ENCODE data around the gene TPBGL.

The TPBGL gene

DNA sequence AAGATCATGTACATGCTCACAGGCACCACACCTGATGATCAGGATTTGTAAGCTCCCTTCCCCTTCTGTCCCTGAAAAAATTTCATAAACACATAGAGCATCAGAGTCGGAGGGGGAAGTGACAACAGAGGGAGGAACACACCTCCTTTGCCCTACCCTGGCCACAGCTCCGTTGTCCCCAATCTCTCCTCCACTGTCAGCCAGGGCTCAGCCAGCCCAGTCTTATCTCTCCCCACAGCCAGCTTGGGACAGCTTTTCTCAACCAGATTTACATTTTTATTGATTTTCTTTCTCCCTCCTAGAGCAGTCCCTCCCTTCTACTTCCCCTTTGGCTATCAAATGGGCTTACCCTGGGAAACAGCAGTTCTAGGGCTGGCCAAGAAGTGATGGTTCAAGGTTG lies 32.1 kb upstream of the TPBGL start:
- DNase-seq (ENCODE audit: low read depth, low spot score): no peak

DNA sequence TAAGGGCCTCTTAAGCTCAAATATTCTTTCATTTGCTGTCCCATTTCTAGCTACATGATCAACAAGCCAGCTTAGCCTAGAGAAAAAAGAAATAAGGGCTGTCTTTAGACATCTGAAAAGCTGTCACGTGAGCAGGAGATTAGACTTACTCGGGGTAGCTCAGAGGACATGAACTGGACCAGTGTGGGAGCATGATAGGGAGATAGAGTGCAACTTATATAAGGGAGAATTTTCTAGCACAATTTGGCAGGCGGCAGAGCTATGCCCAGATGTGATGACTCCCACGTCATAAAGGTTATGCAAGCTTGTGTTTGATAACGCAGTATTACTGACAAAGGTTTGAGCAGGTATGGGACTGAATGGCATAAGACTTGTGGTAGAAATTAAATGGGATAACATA lies 28.2 kb upstream of the TPBGL start:
- DNase-seq (ENCODE audit: low read depth, low spot score): no peak

DNA sequence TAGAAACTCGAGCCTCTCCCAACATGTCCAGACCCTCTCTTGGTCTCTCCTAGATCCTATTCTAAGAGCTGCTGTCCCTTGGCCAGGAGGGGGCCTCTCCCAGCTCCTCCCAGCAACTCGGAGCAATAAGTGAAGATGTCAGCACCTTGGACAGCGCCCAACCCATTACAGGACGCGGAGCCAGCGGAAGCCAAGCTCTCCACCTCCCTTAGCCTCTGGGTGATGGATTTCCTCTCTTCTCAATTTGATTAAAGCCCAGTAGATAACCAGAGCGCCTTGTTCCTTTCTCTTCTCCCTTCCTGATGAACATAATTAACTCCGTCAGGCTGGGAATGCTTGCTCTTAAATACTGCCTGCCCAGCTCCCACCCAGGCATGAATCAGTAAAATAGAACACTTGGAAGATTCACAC lies 26.2 kb upstream of the TPBGL start:
- peak; percentile 59 for DNase-seq (ENCODE audit: low read depth, low spot score)

DNA sequence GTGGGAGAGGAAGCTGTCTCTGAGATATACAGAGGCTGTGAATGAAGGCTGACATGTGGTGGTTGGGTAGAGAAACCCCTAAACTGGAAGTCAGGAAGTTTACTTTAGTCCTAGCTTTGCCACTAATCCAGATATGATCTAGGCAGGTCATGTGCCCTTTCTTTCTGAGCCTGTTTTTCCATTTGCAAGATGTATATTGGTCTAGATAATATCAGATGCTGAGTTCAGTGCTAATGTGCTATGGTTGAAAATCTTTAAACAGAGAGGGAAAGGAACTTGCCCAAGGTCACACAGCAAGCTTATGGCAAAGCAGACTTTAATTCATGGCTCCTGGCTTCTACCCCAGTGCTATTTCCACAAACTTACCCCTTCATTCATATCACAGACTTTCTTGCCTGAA lies 25.7 kb upstream of the TPBGL start:
- no peak for DNase-seq (ENCODE audit: low read depth, low spot score)

DNA sequence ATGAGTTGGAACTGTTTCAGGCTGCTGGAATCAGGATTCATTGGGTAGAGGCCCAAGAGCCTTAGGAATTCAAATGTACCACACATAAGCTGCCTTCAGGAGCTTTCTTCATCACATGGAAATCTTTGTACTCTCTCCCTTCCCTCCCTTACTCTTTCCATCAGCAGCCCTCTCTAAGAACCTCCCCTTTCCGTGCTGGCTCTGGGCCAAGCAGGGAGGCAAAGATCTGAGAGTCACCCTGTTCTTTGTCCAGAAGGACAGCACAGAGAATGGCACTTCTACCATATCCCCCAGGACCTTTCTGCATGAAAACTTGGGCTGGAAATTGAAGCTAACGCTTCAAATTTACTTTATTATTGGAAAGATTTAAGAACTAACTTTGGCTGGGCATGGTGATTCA lies 20.7 kb upstream of the TPBGL start:
- DNase-seq (ENCODE audit: low read depth, low spot score): no peak

DNA sequence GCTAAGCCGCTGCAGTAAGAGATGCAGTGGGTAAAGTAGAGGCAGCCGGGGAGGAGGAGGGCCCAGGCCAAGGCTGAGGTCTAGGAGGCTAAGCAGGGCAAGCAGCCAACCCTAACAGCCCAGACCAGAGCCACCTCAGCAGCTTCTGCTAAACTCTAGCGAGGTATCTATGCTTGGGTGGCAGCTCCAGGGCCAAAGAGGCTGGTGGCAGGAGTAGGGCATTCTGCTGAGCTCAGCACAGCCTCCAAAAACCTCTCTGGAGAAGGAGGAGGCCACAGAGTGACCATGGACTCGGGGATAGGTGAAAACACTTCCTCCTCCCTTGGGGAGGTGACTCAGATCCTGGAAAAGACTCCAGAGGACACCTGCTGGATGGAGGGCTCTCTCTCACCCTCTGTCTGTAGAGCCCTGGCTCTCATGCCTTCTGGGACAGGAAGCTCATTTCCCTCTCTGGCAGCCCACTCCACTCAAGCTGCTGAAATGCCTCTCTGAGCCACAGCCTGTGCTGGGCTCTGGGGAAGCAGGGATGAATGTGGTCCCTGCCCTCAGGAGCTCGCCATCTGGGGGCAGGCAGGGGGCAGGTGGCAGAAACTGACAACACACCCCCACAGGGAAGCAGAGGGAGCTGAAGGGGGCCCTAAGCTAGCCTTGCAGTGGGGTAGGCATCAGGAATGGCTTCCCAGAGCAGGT lies 16.5 kb upstream of the TPBGL start:
- no peak for DNase-seq (ENCODE audit: low read depth, low spot score)

DNA sequence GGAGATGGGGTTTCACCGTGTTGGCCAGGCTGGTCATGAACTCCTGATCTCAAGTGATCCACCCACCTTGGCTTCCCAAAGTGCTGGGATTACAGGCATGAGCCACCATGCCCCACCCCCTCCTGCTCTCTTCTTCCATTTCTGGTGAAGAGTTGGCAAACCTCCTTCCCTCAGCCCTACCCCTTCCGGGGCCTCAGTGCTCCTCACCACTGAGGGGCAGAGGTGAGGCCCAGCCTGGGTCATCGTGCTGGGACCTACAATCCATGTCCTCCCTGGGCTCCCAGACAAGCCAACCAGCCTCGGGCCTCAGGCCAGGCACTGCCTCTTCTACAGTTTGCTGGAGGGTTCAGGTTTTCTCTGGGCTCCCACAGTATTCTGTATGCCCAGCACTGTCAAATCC lies 14.8 kb upstream of the TPBGL start:
- no peak for DNase-seq (ENCODE audit: low read depth, low spot score)

DNA sequence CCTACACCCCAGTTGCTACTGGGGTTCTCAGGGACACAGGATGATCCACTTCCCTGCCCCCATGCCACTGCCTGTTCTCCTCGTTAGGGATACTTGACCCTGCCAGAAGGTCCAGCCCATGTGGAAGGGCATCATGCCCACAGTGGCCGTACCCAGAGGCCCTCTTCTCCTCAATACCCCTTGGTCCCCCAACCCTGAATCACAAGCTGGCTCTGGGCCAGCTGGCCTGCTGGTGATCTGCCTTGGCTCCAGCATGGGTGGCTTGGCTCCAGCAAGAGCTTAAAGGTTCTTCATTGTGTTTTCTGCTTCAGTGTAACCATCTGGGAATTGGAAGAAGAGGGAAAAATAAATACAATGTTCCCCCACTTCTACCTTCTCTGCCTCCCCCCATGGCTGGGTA lies 11.1 kb upstream of the TPBGL start:
- DNase-seq (ENCODE audit: low read depth, low spot score): no peak

DNA sequence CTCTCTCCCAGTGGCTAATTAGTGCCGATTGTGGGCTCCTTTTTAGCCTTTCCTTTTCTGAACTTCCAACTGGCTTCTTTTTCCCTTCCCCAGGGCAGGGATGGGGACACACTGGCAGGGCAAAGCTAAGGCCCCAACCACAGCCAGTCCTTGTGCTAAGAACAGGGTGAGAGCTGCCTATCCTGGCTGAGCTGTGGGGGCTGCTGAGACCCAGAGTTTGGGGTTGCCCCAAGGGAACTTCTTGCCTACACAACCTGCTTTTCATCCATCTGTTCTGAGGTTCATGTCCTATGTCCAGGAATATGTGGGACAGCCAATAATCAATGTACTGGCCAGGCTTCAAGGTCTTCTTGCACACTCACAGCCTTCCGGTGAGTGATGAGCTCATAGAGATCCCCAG lies 10.0 kb upstream of the TPBGL start:
- DNase-seq (ENCODE audit: low read depth, low spot score): no peak

DNA sequence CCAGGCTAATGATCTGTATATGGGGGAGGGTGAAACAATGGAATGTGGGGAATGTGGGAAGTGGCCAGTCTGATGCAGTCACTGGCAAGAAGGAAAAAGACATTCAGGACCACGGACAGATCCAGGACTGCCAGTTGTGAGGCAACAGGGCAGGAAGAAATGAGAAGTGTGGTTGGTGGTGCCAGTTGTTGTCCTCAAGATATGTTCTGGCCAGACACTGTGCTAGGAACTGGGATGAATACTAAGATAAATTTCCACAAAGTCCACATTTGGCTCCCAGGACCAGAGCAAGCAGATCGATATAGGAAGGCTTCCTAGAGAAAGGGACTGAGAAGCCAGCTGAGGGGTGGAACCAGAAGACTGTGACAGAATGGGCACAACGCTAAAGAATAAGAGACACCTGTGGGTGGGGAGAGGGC lies 6.8 kb upstream of the TPBGL start:
- DNase-seq (ENCODE audit: low read depth, low spot score): peak; percentile 26

DNA sequence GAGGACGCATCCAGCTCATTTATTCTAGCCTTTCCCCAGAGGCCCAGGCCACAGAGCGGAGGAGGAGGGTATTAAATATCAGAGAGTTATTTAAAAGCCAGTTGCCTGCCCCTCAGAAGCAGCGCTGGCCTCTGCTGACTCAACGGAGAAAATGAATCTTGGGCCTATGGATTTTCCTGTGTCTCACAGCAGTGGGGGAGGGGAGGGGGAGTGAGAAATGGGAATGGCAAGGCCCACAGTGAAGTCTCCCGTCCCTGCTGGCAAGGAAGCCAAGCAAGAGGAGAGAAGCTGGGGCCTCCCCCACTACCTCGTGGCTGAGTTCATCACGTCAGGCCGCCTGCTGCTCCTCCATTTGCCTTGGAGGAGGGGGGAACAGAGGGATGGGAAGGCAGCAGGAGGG lies 4.5 kb upstream of the TPBGL start:
- DNase-seq (ENCODE audit: low read depth, low spot score): no peak

DNA sequence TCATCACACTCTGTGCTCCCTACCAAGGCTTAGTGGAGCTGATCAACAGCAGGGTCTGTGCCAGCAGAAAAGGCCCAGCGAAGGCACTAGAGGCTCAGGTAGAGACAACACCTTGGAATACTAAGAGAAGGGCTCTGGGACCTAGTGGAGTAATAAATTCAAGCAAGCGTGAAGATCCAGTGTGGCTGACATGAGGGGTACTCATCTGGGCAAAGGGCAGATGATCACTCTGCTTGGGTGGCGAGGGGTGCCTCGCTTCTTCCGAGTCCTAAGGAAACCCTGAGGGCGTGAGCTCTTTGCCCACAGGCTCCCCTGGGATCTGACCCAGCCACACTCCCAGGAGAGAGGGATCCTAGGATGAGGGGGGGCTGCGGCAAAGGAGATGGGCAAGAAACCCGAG lies 3.5 kb upstream of the TPBGL start:
- no peak for DNase-seq (ENCODE audit: low read depth, low spot score)

DNA sequence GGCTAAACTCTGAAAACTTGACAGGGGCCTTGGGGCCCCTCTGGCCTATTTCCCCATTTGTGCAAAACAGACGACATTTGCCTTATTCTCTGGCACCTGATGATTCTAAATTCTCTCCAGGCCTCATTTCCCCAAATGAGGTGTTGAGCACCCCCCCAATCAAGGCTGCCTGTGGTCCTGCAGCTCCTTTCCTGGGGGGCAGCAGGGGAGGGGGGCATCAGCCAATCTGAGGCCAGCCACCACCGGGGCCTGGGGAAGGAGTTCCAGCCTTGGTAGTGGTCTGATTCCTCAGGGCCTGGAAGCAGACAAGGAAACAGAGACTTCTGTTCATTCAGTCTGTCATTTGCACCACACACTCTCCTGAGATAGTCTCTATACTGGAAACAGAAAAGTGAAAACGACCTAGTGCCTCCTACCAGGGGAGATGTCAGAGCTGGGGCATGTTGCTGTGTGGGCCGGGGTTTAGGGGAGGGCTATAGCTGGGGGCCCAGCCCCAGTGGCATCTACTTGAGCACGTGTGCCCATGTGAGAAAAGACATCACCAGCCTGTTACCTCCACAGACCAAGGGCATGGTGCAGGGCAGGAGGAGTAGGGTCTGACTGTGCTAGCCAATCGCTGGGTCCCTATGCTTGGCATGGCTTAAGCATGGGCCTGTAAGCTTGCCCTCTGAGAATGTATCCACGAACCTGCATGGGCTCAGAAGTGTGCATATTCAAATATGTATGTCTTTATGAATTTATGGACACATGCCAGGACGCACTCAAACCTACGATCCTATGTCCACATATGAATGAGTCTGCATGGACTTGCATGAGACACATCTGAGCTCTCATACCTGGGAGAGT lies 1.8 kb upstream of the TPBGL start:
- DNase-seq (ENCODE audit: low read depth, low spot score): no peak

DNA sequence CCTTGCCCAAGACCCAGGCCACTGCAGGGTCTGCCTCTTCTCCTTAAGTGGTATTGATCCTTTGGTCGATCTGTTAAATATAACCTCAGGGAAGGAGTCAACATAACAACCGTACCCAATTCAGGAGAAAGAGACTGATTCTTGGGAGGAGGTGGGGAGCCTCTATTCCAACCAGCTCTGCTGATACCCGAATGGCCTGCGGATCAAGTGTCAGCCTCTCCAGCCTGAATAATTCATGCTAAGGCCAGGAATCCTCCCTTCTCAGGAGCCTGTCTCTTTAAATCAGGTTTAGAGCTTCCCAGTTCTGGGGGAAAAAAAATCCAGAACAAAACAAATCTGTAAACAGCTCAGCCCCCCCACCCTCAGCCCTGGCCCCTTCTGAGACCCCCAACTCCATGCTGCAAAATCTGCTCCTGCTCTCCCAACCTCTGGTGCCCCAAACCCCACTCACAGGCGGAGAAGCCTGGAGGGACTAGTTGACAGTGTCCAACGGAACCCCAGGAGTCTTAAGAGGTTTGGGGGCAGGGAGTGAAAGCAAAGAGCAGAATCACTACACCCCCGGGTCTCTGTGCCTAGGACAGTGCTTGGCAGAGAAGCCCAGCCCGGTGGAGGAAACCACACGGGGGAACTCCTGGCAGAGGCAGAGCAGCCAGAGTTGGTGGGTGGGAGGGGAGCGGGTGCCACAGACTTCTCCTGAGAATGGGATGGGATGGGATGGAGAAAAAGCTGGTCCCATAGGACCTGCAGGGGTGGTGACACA lies 863 bp upstream of the TPBGL start:
- DNase-seq (ENCODE audit: low read depth, low spot score): no peak

DNA sequence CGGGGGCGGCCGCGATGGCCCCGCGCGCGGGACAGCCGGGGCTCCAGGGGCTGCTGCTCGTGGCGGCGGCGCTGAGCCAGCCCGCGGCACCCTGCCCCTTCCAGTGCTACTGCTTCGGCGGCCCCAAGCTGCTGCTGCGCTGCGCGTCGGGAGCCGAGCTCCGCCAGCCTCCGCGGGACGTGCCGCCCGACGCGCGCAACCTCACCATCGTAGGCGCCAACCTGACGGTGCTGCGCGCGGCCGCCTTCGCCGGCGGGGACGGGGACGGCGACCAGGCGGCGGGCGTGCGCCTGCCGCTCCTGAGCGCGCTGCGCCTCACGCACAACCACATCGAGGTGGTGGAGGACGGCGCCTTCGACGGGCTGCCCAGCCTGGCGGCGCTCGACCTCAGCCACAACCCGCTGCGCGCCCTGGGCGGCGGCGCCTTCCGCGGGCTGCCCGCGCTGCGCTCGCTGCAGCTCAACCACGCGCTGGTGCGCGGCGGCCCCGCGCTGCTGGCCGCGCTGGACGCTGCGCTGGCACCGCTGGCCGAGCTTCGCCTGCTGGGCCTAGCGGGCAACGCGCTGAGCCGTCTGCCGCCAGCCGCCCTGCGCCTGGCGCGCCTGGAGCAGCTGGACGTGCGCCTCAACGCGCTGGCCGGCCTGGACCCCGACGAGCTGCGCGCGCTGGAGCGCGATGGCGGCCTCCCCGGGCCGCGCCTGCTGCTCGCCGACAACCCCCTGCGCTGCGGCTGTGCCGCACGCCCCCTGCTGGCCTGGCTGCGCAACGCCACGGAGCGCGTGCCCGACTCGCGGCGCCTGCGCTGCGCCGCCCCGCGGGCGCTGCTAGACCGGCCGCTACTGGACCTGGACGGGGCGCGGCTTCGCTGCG lies 697 bp downstream of the TPBGL start:
- peak; percentile 39 for DNase-seq (ENCODE audit: low read depth, low spot score)

DNA sequence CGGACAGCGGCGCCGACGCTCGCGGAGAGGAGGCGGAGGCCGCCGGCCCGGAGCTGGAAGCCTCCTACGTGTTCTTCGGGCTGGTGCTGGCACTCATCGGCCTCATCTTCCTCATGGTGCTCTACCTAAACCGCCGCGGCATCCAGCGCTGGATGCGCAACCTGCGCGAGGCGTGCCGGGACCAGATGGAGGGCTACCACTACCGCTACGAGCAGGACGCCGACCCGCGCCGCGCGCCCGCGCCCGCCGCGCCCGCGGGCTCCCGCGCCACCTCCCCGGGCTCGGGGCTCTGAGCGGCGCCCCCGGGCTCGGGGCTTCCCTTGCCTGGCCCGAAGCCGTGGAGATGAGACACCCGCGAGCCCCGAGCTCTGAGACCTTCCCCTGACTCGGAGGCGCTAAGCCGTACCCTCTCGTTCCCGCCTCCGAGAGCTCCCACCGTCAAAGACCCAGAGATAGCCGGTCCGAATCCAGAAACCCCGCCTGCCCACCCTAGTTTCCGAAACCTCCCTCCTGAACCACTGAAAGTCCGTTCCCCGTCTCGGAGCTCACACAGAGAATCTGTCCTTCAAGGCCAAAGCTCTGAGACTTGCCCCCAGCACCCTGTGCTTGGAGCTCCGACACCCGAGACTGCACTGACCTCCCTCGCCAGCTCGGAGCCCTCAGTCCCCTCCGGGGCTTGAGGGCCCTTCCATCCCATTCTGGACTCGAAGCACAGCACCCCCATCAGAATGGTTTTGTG lies 1.5 kb downstream of the TPBGL start:
- no peak for DNase-seq (ENCODE audit: low read depth, low spot score)

DNA sequence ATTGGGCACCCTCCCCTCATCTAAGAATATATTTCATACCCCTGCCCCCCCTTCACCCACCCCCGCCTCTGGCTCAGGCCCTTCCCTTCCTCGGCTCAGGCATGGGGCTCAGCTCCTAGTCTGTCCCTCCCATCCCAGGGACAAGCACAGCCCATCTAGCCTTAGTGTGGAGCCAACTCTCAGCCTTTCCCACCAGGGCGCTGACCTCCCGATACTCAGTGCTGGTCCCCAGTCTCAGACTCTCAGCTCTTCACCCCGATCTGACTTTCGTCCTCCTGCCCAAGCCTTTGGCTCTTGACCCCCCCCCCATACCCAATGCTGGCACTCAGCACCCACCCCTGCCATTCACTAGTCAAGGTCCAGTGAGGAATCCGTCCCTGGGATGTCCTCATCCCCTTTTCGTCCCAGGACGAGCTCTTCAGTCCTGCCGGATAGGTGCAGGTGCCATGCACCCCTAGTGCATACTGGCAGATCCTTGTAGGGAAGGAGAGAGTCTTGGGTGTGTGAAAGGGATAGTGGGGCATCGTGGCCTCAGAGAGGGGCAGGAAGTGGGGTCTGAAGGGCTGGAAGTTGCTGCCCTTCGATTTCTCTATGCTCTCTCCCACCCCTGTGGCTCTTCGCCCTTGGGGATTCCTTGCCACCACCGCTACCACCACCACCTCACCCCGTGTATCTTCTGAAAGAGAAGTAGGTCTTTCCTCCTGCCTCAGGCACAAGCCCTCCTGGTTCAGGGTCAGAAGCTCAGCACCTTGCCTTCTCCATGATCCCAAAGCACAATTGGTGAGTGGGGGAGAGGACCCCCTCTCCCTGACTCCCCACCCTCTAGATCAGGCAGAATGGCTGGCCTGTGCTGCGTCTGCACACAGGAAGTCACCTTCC lies 2.4 kb downstream of the TPBGL start:
- no peak for DNase-seq (ENCODE audit: low read depth, low spot score)

DNA sequence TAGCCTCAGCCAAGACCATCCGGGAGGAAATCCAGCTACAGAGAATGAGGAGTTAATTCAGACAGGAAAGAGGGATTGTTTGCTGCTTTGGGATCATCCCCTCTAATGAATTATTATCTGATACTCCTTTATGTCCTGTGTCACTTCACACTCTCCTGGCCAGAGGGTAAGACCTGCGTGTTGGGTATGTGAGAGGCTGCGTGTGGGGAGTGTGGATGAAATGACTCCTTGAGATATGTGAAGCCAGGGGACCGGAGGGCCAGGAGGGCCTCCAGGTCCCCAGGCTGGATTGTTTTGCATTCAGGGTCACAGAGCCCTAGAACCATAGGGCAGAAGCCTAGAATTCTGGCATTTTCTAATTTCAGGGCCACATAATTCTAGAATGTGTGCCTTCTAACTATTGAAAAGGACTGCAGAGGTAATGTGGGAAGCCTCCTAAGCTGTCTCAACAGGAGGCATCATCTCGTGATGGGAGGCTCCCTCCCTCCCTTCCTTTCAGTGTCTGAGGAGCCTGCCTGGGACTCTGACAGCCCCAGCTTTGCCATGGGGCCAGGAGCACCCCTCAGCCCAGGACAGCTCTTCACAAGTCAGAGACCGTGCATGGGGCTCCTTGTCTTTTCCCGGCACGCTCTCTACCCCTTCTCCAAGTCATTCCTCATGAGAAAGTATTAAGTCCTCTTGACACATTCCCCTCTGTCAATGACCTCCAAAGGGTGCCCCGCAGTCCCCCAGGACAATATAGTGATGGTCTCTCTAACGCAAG lies 3.7 kb downstream of the TPBGL start:
- DNase-seq (ENCODE audit: low read depth, low spot score): no peak

DNA sequence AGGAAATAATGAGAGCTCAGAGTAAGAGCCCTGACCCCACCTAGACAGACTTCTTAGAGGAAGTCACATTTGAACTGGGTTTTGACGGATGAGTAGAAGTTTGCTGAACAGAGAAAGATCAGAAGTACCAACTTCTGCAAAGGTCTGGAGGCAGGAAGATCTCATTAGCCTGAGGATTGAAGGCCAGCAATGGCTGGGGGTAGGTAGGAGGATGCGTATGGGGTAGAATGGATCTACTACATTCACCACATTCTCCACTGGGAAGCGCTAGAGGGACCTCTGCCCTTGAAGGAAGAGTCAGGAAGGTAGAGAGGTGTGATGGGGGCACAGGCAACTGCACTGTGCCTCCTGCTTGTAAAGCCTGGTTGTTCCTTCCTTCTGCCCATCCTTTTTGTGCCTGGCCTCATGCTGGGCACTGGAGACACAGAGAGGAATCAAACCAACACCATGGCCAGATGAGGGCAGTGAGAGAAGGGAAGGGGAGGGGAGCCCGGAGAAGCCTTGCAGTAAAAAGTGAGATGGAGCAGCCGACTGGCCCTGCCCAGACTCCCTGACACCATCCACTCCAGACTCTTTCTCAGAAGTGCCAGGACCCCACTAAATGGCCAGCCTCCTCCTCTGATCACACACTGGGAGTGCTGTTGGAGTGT lies 4.9 kb downstream of the TPBGL start:
- no peak for DNase-seq (ENCODE audit: low read depth, low spot score)

Measured in smooth muscle cell of the brain vasculature (primary cell).